CD4-positive, alpha-beta T cell treated with Interleukin-1 beta for 1 hour (primary cell): ENCODE results near the gene KDM5B.

Experiments used
- DNase-seq, 2 donors: peaks; one replicate each; pipeline ENCODE4 v3.0.0-alpha.2; 2020 to 2022

Gene KDM5B

DNA sequence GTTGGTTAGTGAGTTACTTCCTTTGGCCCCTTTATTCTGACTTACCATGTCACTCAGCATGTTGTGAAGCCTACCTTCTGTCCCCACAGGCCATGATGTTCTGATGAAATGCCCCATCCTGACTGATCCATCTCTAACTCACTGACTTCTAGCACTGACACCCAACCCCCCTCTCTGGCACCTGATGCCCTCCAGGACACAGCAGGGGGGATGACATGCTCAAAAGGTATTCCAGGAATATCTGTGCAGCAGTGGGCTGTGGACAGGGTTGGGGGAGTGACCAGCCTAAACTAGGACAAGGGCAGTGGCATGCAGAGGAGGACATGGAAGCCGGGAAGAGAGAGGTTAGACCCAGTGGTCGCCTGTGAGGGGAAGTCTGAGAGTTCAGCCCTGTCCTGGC, 123.5 kb downstream of the KDM5B start:
- DNase-seq, result no peak

DNA sequence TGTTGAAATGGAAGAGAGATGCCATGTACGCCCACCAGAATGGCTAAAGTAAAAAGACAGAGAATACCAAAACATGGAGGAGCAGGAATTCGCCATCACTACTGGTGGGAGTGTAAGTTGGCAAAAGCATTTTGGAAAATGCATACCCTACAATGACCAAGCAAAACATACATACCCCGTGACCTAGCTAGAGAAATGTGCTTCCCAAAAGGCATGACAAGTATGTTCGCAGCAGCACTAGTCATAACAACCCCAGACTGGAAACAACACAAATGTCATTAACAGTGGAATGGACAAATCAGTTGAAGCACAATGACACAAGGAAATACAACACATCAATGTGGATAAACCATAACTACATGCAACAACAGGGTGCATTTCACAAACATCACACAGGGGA, 125.2 kb downstream of the KDM5B start:
- DNase-seq, result no peak

DNA sequence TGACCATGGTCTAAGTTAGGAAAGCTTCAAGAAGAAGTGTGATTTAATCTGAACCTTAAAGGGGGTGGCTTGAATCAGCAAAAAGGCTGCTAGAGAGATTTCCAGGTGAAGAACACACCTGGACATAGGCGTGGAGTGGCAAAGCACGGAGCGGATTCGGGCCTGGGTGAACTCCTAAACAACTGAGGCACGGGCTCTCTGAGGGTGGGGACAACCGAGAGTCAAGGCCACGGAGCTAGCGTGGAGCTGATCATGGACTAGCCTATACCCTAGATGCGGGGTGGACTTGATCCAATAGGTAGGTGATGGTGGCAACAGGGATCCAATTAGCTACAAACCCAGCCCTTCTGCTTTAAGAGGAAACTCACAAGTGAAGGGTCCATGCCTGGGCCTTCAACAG, 125.7 kb downstream of the KDM5B start:
- no peak for DNase-seq

DNA sequence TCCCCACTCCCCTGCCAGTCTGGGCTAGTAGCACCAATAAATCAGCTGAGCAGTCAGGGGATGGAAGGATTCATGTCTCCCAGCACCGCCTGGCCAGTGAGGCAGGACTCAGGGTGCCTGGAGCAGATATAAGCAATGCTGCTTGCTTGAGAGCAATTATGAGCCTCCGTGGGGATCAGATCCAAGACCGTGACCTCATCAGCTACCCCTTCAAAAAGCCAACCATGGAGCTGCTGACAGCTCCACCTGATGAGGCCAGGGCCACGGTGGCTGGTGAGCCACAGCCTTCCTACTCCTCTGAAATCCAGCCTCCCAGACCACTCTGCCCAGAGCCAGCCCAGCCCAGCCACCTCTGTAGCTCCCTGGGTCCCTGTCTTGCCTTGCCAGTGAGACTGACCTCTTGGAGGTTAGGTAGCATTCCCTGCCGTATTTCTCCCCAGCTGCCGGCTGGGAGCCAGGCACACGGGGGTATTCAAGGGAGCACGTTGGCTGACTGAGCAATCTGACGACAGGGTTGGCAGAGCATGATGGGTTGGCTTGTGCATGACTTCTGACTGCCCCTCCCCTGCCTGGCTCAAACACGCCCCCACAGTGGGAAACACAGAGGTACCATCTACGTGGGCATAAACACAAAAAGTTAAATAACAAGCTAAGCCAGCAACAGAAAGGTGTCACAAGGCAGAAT, 126.3 kb downstream of the KDM5B start:
- no peak for DNase-seq

DNA sequence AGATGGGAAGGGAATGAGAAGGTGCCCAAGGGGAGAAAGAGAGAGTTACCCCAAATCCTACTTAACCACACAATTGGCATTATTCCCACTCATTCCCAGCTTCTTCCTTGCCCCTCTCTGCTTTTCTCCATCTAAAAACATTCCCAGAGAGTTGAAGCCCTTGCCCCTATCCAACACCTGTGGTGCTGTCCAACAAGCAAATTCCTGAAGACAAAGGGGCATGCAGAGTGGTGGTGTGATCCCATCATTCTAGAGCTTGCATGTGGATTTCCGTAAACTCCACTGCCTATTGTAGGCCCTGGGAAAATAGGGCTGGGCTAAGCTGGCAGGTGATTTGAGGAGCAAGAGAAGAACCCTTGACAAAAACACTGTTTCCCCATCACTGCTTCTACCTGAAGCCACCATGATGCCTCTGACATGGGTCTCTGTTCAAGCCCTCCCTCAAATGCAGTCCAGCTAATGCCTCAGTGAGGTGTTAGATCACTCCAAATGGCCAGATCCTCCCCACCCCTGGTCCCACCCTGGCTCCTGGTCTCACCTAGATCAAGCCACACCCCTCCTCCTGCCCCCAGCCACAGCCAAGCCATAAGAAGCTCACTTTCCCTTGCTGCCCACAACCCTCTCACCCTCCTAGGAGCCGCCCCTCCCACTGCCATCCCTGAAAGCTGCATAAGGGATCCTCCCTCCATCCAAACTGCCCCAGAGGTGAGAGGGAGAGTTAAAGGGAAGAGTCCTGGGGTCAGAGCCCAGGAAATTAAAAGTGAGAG, 127.5 kb downstream of the KDM5B start:
- no peak for DNase-seq

DNA sequence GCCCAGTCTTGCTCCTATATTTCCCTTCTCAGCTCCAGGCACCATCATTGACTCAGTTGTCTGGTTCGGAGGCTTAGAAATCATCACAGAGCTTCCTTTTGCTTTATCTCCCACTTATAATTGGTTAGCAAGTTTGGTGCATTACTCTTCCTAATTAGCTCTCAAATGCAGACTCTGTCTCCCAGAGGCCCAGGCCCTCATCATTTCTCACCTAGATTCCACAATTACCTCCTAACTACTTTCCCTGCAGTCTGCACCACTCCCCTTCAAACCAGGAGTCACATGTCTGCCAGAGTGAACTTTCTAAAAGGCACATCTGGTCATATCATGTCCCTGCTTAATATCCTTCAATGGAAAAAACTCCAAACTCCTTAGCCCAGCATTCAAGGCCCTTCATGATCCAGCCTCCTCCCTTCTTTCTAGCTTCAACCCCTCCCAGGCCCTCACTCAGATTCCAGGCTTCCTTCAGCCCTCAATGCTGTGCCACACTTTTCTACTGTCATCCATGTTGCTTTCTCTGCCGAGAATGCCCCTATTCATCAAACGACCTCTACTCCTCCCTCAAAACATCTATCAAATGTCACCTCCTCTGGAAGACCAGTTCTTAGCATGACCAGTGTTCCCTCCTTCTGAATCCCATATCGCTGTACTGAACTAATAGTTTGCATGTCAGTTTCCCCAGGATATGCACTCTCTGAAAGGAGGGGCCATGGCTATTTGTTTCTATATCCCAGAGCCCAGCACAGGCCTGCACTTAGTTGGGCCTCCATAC, 128.6 kb downstream of the KDM5B start:
- DNase-seq, result no peak

DNA sequence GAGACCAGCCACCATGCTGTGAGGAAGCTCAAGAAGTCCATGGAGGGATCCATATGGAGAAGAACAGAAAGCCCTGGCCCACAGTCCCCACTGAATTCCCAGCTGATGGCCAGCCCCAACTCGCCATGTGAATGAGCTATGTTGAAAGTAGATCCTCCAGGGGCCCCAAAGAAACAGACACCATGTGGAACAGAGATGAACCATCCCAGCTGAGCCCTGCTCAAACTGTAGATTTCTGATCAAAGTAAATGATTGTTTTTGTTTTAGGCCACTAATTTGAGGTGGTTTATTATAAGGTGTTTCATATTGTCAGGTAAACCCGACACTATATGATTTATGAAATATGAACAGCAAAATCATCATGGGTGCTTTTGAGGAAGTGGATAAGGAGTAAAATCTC, 130.8 kb downstream of the KDM5B start:
- DNase-seq, result no peak
